ENCODE measurements around the gene BBOX1. TPM values are rescaled to one million over a fixed set of nuclear protein-coding genes. Genes with fewer than 3 reads are reported as not detected.

The BBOX1 gene
- total and polyA plus RNA-seq, 2 donors (not counting 3 experiments of a cell fraction or from before 2014, with no cell fraction given), result not detected

GRCh38 chr11:26993965-26994457, 46.6 kb upstream of the BBOX1 start, which contains the start of gene FIBIN:
Gene FIBIN (plus strand): TSS chr11:26994112. CDS start chr11:26994527, 415 bp downstream.
- Histone ChIP-seq H3K36me3 (ENCODE audit: control insufficient read depth in 2 of 2, extremely low read depth in 1 of 2, insufficient read depth in 2 of 2, low read length in 2 of 2) (no peaks in the 10 kb centered on the region), H4K20me1 (replicated peaks; ENCODE audit: control insufficient read depth, extremely low read depth, insufficient read depth, low read length) (no peaks in the 10 kb centered on the region), H3K79me2 (ENCODE audit: control insufficient read depth, insufficient read depth, low read length) (no peaks in the 10 kb centered on the region), H3K27ac (ENCODE audit: insufficient read depth, low read depth, low read length) (no peak within 1 kb of the TSS), H3K4me3 (replicated peaks in 1 of 3; ENCODE audit: insufficient read depth in 1 of 3, low read depth in 1 of 3, low read length in 3 of 3) (no peak within 1 kb of the TSS), H3K27me3 (ENCODE audit: control insufficient read depth in 2 of 2, insufficient read depth in 2 of 2, low read length in 2 of 2) (no peaks in the 10 kb centered on the region), H3K4me2 (ENCODE audit: insufficient read depth, low read length) (no peak within 1 kb of the TSS), H3K9me1 (replicated peaks; ENCODE audit: control insufficient read depth, extremely low read depth, insufficient read depth, low read length) (no peaks in the 10 kb centered on the region), H3K9me3 (replicated peaks; ENCODE audit: control insufficient read depth, insufficient read depth, low read length) (no peaks in the 10 kb centered on the region), H3K9ac (replicated peaks; ENCODE audit: extremely low read depth, insufficient read depth, low read length) (no peak within 1 kb of the TSS), H2AFZ (ENCODE audit: low read depth, low read length) (no peak within 1 kb of the TSS), H3K4me1 (ENCODE audit: control insufficient read depth, extremely low read depth, insufficient read depth, low read length) (no peaks in the 10 kb centered on the region)
- ChIA-PET POLR2A (no interaction called here), CTCF (no interaction called here)
- DNase-seq (ENCODE audit: low read depth, low spot score) (no peak), FAIRE-seq (no peak)
- TF ChIP-seq POLR2A (IDR thresholded peaks at IDR 0.05; ENCODE audit: low read depth, low read length) (no peak), EZH2 (IDR thresholded peaks at IDR 0.05; ENCODE audit: borderline replicate concordance, low read depth, low read length, severe bottlenecking) (no peak), JUN (IDR thresholded peaks at IDR 0.05; ENCODE audit: borderline replicate concordance, insufficient read depth, insufficient read length, low read depth) (no peak), FOS (IDR thresholded peaks at IDR 0.05; ENCODE audit: borderline replicate concordance, insufficient read depth, low read length) (no peak), MYC (IDR thresholded peaks at IDR 0.05; ENCODE audit: low read depth, low read length) (no peak), POLR2AphosphoS5 (IDR thresholded peaks at IDR 0.05; ENCODE audit: insufficient read depth, low read depth, low read length) (no peak), MAX (IDR thresholded peaks at IDR 0.05; ENCODE audit: insufficient read depth, insufficient read length) (no peak), GATA2 (IDR thresholded peaks at IDR 0.05; ENCODE audit: insufficient read depth, insufficient read length, low read depth, low read length) (no peak), CTCF (IDR thresholded peaks at IDR 0.05; ENCODE audit: extremely low read depth in 1 of 2, insufficient read depth in 1 of 2, low read depth in 1 of 2, low read length in 2 of 2) (no peak)
- no TSS peak for BruUV-seq (replicated peaks)
- intact Hi-C loops (cut with micrococcal nuclease), result no loop called here
- dilution Hi-C loops (cut with MboI; ENCODE audit: extremely low pct_ligation_motif_present, low sequenced_read_pairs), result no loop called here
